ENCODE results near the gene PREP.

The PREP gene

GRCh38 chr6:105397987-105398386 is 4.9 kb downstream of the PREP start:
- no peak for DNase-seq (ENCODE audit: low read depth in 2 of 3, low spot score in 2 of 3)

GRCh38 chr6:105391705-105392104 is 11.2 kb downstream of the PREP start:
- no peak for DNase-seq (ENCODE audit: low read depth in 2 of 3, low spot score in 2 of 3)

DNA sequence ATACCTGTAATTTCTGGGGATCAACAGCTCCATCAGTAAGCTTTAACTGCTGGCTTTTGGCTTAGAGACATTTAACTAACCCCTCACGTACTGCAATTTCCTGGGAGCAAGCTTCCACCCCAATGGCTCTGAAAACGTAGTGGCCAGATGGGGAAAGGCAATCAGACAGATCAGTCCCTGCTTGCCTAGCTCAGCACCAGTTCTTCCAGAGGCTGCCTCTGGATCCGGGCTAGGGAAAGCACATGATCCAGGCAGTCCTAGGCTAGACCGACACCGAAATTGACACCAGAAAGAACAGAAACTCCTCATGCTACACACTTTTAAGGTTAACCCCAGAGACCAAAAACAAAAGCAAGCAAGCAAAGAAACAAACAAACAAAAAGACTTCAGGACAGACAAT is 13.3 kb downstream of the PREP start:
- DNase-seq (ENCODE audit: low read depth in 2 of 3, low spot score in 2 of 3), result no peak

DNA sequence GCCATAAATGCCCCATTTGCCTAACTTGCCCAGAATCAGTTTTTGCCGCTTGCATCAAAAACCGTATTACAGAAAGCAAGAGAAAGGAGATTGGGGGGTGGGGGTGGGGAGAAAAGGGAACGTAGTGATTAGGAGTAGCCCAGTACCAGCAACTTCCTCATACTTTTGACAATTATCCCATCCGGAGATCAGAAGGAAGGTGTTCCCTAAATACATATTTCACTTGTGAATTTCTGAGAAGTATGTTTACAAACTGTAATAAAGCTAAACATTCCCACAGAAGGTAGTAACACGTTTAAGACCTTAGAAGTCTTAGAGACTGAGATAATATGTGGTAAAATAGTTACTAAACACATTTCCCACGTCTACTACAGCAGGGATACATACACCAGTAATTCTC is 14.5 kb downstream of the PREP start:
- DNase-seq (ENCODE audit: low read depth in 2 of 3, low spot score in 2 of 3), result no peak

DNA sequence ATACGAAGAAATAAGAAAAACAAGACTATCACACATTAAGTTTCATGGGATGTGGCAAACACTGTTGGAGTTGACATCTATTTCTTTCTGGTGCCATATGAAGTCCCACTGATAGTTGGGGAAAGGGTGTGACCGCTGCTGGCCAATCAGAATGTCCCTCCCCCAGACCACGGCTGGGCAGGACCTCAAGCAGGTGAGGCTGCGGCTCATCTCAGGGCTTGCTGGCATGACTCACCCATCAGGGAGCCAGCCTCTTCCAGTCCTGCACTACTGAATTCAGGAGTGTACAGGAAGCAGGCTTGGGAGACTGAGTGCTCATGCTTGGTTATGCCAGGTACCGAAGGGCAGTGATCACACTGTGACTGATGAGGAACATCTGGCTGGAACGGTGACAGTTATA is 18.9 kb downstream of the PREP start:
- no peak for DNase-seq (ENCODE audit: low read depth in 2 of 3, low spot score in 2 of 3)

- no peak for DNase-seq (ENCODE audit: low read depth in 2 of 3, low spot score in 2 of 3)
These were observed 19.9 kb downstream of the PREP start for GRCh38 chr6:105382958-105383357.

DNA sequence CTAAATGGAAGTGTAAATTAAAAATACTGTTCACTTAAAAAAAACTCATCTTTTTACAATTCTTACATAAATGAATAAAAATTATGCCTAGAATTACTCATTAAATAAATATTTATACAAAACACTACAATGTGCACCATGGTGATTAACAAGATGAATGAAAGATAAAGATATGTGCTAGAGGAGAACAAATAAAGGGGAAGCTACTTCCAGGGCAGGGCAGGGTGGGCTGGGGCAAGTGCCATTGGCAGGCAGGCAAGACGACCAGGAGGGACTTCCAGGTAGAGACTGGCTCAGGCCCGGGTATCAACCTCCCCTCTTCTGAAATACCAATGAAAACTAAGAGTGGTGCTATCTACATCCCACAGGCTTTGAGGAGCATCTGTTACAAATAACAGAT is 20.4 kb downstream of the PREP start:
- DNase-seq (ENCODE audit: low read depth in 2 of 3, low spot score in 2 of 3), result no peak

GRCh38 chr6:105380634-105381033 is 22.2 kb downstream of the PREP start:
- DNase-seq (ENCODE audit: low read depth in 2 of 3, low spot score in 2 of 3), result no peak

- no peak for DNase-seq (ENCODE audit: low read depth in 2 of 3, low spot score in 2 of 3)
These were observed 27.1 kb downstream of the PREP start for GRCh38 chr6:105375797-105376196.

DNA sequence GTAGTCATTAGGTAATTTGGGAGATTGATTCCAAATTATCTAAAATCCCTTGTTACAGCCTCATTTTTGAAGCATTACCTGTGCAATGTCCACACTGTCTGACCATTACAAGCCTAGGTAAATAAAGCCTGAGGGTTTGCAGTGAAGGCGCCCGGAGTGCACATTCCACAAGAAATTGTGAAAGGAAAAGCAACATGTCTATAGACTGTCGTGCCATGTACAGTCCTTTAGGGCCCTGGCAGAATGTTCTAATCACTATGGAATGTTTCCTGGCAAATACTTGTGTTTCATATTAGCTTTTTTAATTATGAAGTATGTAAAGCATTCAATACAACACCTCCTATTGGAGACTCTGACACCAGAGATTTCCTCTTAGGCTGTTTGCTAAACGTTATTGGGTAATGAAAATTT is 28.9 kb downstream of the PREP start:
- DNase-seq (ENCODE audit: low read depth in 2 of 3, low spot score in 2 of 3), result no peak

DNA sequence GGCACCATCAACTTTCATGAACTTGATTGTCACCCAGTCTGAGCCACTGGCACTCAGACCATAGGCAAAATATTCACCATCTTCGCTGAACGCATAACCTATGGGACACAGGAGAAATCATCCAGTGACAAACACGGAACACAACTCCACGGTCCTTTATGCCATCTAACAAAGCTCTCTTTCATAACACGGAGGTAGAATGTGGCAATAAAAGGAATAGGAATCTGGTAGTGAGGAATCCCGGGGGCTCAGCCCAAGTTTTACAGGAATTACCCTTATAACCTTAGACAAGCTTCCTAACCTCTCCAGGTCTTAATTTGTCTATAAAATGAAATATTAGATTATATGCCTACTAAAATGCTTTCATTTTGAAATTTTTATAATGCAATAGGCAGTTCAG is 29.4 kb downstream of the PREP start:
- no peak for DNase-seq (ENCODE audit: low read depth in 2 of 3, low spot score in 2 of 3)

DNA sequence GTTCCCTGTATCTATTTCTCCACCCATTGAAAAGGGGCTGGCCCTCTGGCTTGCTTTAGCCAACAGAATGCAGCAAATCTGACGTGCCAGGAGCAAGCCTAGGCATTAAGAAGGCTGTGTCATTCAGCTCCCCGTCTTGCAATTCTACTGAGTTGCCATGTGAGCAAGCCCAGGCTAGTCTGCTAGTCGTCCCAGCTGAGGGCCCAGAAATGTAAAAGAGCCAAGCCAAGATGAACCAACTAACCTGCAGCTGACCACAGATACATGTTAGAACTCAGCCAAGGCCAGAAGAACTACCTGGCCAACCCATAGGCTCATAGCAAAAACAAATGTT is 30.1 kb downstream of the PREP start:
- no peak for DNase-seq (ENCODE audit: low read depth in 2 of 3, low spot score in 2 of 3)

GRCh38 chr6:105372142-105372848 is 30.6 kb downstream of the PREP start:
- DNase-seq (ENCODE audit: low read depth in 2 of 3, low spot score in 2 of 3), result no peak

DNA sequence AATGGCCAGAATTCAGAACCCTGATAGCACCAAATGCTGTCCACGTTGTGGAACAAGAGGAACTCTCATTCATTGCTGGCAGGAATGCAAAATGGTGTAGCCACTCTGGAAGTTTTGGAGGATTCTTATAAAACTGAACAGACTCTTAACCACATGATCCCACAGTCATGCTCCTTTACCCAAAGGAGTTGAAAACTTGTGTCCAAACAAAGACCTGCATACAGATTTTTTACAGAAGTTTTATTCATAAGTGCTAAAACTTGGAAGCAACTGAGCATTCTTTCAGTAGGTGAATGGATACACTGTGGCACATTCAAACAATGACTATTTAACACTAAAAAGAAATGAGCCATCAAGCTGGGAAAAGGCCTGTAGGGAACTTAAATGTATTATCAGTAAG is 32.5 kb downstream of the PREP start:
- no peak for DNase-seq (ENCODE audit: low read depth in 2 of 3, low spot score in 2 of 3)

GRCh38 chr6:105369145-105369544 is 33.7 kb downstream of the PREP start:
- no peak for DNase-seq (ENCODE audit: low read depth in 2 of 3, low spot score in 2 of 3)

GRCh38 chr6:105364243-105364642 is 38.6 kb downstream of the PREP start:
- DNase-seq (ENCODE audit: low read depth in 2 of 3, low spot score in 2 of 3), result no peak

DNA sequence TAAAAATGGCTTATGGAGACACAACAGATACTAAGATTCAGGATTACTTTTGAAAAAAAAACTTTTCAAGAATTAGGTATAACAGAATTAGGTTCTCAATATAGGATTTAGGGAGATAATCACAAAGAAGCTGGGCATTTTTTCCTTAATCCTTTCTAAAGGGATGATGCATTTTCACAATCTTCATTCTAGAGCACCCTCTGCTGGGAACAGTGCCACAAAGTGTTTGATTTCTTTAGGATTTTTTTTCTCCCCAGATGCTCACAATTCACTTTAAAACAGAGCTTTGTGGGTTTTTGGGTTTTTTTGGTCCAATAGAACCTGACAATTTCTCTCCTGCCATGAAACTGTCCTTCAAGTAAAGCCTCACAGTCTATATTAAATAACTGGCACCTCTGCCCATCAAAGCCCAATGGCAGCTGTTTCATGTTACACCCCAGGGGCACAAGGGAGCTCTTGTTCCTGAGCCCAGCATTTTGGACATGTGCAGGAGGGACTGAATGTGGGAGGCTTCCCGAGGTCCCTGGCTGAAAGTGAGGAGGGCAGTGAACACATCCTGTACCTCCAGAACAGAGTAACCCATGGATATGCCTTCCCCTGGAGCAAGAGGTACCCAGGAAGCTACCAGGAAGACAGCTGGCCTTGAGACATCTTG is 39.7 kb downstream of the PREP start:
- DNase-seq (ENCODE audit: low read depth in 2 of 3, low spot score in 2 of 3), result no peak

- DNase-seq (ENCODE audit: low read depth in 2 of 3, low spot score in 2 of 3), result no peak
These were observed 43.2 kb downstream of the PREP start for GRCh38 chr6:105359419-105360370.

DNA sequence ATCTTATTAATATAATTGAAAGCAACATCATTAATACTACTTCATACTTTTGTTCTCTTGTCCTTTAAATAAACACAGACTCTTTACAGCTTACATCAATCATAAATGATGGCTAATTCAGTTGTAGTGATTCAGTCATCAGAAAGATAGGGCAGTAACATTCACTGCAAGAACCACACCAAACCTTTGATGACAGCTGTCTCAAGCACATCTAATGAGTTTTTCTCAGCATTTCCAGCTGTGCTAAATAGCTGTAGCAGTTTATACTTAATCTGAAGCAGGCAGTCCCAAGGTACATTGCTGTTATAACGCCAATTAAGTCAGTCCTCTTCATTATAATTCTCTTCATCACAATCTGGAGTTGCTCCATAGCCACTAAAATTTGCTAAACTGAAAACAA is 45.7 kb downstream of the PREP start:
- no peak for DNase-seq (ENCODE audit: low read depth in 2 of 3, low spot score in 2 of 3)

GRCh38 chr6:105352037-105352617 is 50.8 kb downstream of the PREP start:
- DNase-seq (ENCODE audit: low read depth in 2 of 3, low spot score in 2 of 3), result no peak

DNA sequence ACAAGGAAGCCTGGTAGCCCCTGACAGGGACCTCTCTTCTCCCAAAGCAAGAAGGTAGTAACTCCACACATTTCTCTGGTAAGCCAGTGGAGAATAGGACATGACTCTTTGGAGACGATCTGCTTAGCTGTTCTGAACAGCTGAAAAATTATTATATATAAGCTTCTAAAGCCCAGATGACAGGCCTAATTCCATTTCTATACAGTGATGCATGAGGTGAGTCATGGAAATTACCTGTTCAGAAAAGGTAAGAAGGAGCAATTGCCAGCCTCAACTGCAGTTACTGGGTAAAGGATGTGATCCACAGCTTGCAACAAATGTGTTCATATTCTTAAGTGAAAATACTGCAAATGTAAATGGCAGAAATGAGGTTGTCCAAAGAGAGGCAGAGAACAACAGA is 54.0 kb downstream of the PREP start:
- DNase-seq (ENCODE audit: low read depth in 2 of 3, low spot score in 2 of 3), result no peak

GRCh38 chr6:105346052-105346451 is 56.8 kb downstream of the PREP start:
- no peak for DNase-seq (ENCODE audit: low read depth in 2 of 3, low spot score in 2 of 3)
